Mucosa of gallbladder (tissue), 1 donor: ENCODE results near the gene DHRS2. TPM values are rescaled to one million over a fixed set of nuclear protein-coding genes. Genes with fewer than 3 reads are reported as not detected.
"Not testable (repeated sequence)": the region's sequence is repeated elsewhere in the genome, so short reads cannot be mapped to it uniquely, and the experiment has no call there.

ENCODE experiments used
- DNase-seq: peaks from one replicate; pipeline ENCODE4 v3.0.0-alpha.2; 2020; ENCODE audit warnings: low spot score
- total RNA-seq: library from RNA; stranded (reverse); gene quantifications from one replicate; pipeline ENCODE4 v1.2.1, GENCODE V29; 2021
- donor health status: DM: no; HTN: no; CAD: no.

The DHRS2 gene
- total RNA-seq, 1 donor from 2014 or later = 0.43 TPM

GRCh38 chr14:23648764-23649460, 12.7 kb downstream of the DHRS2 start:
- DNase-seq = no peak

- no peak for DNase-seq
Measured at GRCh38 chr14:23650506-23650905, 14.3 kb downstream of the DHRS2 start.

- no peak for DNase-seq
Measured at GRCh38 chr14:23653051-23653450, 16.9 kb downstream of the DHRS2 start.

GRCh38 chr14:23654231-23654630, 18.1 kb downstream of the DHRS2 start:
- no peak for DNase-seq

- DNase-seq = no peak
Measured at GRCh38 chr14:23657959-23658470, 21.9 kb downstream of the DHRS2 start.

- DNase-seq = no peak
Measured at GRCh38 chr14:23660290-23661226, 24.4 kb downstream of the DHRS2 start.

GRCh38 chr14:23661542-23661941, 25.4 kb downstream of the DHRS2 start:
- no peak for DNase-seq

GRCh38 chr14:23663127-23663526, 27.0 kb downstream of the DHRS2 start:
- no peak for DNase-seq

GRCh38 chr14:23663711-23664110, 27.5 kb downstream of the DHRS2 start:
- no peak for DNase-seq

- DNase-seq = no peak
Measured at GRCh38 chr14:23664207-23664885, 28.2 kb downstream of the DHRS2 start.

- DNase-seq = no peak
Measured at GRCh38 chr14:23665302-23666016, 29.3 kb downstream of the DHRS2 start.

GRCh38 chr14:23667134-23667533, 31.0 kb downstream of the DHRS2 start:
- no peak for DNase-seq

GRCh38 chr14:23669441-23669840, 33.3 kb downstream of the DHRS2 start:
- no peak for DNase-seq

- no peak for DNase-seq
Measured at GRCh38 chr14:23670481-23670880, 34.3 kb downstream of the DHRS2 start.

GRCh38 chr14:23672200-23672599, 36.0 kb downstream of the DHRS2 start:
- DNase-seq = no peak

GRCh38 chr14:23675337-23675736, 39.2 kb downstream of the DHRS2 start:
- no peak for DNase-seq

GRCh38 chr14:23675906-23676305, 39.7 kb downstream of the DHRS2 start:
- no peak for DNase-seq

- no peak for DNase-seq
Measured at GRCh38 chr14:23681337-23681736, 45.2 kb downstream of the DHRS2 start.

GRCh38 chr14:23689709-23690514, 53.7 kb downstream of the DHRS2 start:
- not testable (repeated sequence) for DNase-seq

- DNase-seq = no peak
Measured at GRCh38 chr14:23692416-23692815, 56.3 kb downstream of the DHRS2 start.
